NCI-H1105 treated with DMSO at 0.1 percent for 48 hours (cell line): ENCODE results near the gene WDR86.
A peak's percentile ranks its signal among the peaks of the same experiment; 100 is the strongest.

Experiments
- DNase-seq: peaks from one replicate; lab custom pipeline; 2025; lab: John Stamatoyannopoulos, UW

The WDR86 gene

GRCh38 chr7:151390598-151391357 lies 19.1 kb downstream of the WDR86 start:
- DNase-seq: no peak

GRCh38 chr7:151389768-151390597 lies 19.9 kb downstream of the WDR86 start:
- no peak for DNase-seq

- no peak for DNase-seq
Measured at GRCh38 chr7:151389096-151389767, 20.6 kb downstream of the WDR86 start.

GRCh38 chr7:151388430-151388829 lies 21.4 kb downstream of the WDR86 start:
- DNase-seq: no peak

GRCh38 chr7:151388007-151388297 lies 21.9 kb downstream of the WDR86 start:
- DNase-seq: no peak

GRCh38 chr7:151387161-151388006 lies 22.5 kb downstream of the WDR86 start:
- no peak for DNase-seq

GRCh38 chr7:151386301-151387160 lies 23.3 kb downstream of the WDR86 start:
- DNase-seq: no peak

GRCh38 chr7:151385626-151386300 lies 24.1 kb downstream of the WDR86 start:
- DNase-seq: no peak

GRCh38 chr7:151384776-151385625 lies 24.8 kb downstream of the WDR86 start:
- no peak for DNase-seq

- no peak for DNase-seq
Measured at GRCh38 chr7:151384352-151384697, 25.5 kb downstream of the WDR86 start.

GRCh38 chr7:151383638-151384351 lies 26.0 kb downstream of the WDR86 start:
- no peak for DNase-seq

GRCh38 chr7:151382079-151382885 lies 27.6 kb downstream of the WDR86 start:
- DNase-seq: peak; percentile 65

- peak; percentile 31 for DNase-seq
Measured at GRCh38 chr7:151381348-151382078, 28.3 kb downstream of the WDR86 start.

- no peak for DNase-seq
Measured at GRCh38 chr7:151381098-151381347, 28.8 kb downstream of the WDR86 start.

GRCh38 chr7:151380199-151381097 lies 29.4 kb downstream of the WDR86 start:
- no peak for DNase-seq

GRCh38 chr7:151379534-151380198 lies 30.2 kb downstream of the WDR86 start:
- DNase-seq: no peak
